ENCODE data around the gene UBE2E2. TPM values are rescaled to one million over a fixed set of nuclear protein-coding genes. Genes with fewer than 3 reads are reported as not detected.

The UBE2E2 gene
- total RNA-seq, 3 donors from 2014 or later (not counting 1 experiment from before 2014, with no cell fraction given): 4.8 to 6.1 (median 5.3) TPM

DNA sequence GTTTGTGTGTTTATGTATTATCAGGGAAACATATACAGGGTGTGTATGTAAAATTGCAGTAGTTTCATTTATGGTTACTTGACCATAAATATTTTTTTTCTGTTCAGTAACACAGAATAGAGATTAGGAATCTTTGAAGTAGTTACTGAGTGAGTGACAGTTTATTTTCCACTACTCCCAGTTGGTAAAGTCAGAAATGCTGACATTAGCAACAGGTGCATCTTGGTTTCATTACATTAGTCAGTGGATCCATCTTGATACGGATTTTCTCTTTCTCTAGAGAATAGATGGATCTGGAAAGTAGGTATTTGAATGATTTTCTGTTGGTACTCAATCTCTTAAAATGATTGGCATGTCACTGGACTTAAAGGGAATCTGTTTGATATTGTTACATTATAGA, 6.0 kb downstream of the UBE2E2 start:
- WGBS (ENCODE audit: insufficient coverage): 0% methylated on average over 1 of the region's 1 CpG
- ATAC-seq (no peak), DNase-seq (no peak)
- no peak overlapping the region for H3K27ac ChIP-seq (ENCODE audit: low read length)
- intact Hi-C loops (cut with micrococcal nuclease): no loop called here
- peaks cover 9 to 46% of the 10 kb centered on the region in 2 donors for H3K27me3 Mint-ChIP-seq (ENCODE audit: low read depth in 2 of 2)
- H3K9me3 ChIP-seq (ENCODE audit: control insufficient read depth, insufficient read depth, low read length): no peaks in the 10 kb centered on the region
- no peaks in the 10 kb centered on the region for H3K36me3 ChIP-seq (ENCODE audit: control insufficient read depth, insufficient read depth, low read length)
- no peaks in the 10 kb centered on the region for H3K4me1 ChIP-seq (ENCODE audit: control insufficient read depth, insufficient read depth, low read length)
- no peaks in the 10 kb centered on the region for H3K9me3 Mint-ChIP-seq
- no peak overlapping the region for H3K4me3 ChIP-seq (ENCODE audit: low read length)
- H3K27ac Mint-ChIP-seq: no peak overlapping the region
- peaks cover 5% of the 10 kb centered on the region in 2 donors for H3K4me1 Mint-ChIP-seq
- H3K27me3 ChIP-seq (ENCODE audit: control insufficient read depth, insufficient read depth, low read length): peaks cover 16% of the 10 kb centered on the region
- H3K4me3 Mint-ChIP-seq: no peak overlapping the region
- no peaks in the 10 kb centered on the region for H3K36me3 Mint-ChIP-seq
- TF ChIP-seq, protein P1, sequence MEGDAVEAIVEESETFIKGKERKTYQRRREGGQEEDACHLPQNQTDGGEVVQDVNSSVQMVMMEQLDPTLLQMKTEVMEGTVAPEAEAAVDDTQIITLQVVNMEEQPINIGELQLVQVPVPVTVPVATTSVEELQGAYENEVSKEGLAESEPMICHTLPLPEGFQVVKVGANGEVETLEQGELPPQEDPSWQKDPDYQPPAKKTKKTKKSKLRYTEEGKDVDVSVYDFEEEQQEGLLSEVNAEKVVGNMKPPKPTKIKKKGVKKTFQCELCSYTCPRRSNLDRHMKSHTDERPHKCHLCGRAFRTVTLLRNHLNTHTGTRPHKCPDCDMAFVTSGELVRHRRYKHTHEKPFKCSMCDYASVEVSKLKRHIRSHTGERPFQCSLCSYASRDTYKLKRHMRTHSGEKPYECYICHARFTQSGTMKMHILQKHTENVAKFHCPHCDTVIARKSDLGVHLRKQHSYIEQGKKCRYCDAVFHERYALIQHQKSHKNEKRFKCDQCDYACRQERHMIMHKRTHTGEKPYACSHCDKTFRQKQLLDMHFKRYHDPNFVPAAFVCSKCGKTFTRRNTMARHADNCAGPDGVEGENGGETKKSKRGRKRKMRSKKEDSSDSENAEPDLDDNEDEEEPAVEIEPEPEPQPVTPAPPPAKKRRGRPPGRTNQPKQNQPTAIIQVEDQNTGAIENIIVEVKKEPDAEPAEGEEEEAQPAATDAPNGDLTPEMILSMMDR (IDR thresholded peaks at IDR 0.05): no peak

DNA sequence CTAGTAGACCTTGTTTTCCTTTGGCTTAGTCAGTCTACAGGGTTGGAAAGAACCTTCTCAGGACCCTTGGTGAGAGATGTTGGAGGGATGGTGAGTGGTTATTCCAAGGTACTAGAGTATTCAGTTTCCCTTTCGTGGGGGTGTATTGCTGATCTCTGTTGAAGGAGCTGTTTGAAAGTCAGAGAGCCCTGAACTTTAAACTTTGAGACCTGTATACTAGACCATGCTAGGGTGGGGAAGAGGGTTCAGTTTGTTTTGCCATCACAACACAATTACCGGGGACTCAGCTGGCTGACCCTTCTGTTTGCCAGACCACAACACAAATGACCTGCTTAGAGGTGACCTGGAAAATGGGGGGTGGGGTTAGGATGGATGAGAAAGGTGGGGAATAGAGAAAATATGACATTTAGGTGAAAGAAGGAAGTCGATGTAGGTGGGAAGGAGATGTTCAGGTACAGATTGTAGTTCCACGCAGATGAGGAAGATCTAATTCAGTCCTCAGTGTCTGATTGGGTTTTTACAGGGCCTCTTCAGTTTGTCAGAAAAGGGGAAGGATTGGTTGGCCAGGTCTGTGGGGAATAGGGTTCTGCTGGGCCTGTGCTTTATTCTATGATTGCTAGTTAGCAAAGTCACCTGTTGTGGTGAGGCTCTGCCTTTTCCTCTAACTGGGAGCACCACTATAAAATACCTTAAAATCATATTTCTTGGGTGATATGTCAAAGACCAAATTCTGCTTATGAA, 6.8 kb downstream of the UBE2E2 start:
- Mint-ChIP-seq H3K4me3 (no peak overlapping the region), H3K36me3 (no peaks in the 10 kb centered on the region), H3K9me3 (no peaks in the 10 kb centered on the region), H3K27me3 (ENCODE audit: low read depth in 2 of 2) (peaks cover 7 to 39% of the 10 kb centered on the region in 2 donors), H3K4me1 (no peaks in the 10 kb centered on the region), H3K27ac (no peak overlapping the region)
- no peak overlapping the region for H3K27ac ChIP-seq (ENCODE audit: low read length)
- no peak overlapping the region for H3K4me3 ChIP-seq (ENCODE audit: low read length)
- H3K4me1 ChIP-seq (ENCODE audit: control insufficient read depth, insufficient read depth, low read length): no peaks in the 10 kb centered on the region
- H3K27me3 ChIP-seq (ENCODE audit: control insufficient read depth, insufficient read depth, low read length): peaks cover 8% of the 10 kb centered on the region
- no peaks in the 10 kb centered on the region for H3K9me3 ChIP-seq (ENCODE audit: control insufficient read depth, insufficient read depth, low read length)
- intact Hi-C loops (cut with micrococcal nuclease): no loop called here
- 63% methylated on average over 4 of the region's 4 CpGs for WGBS (ENCODE audit: insufficient coverage)
- DNase-seq (no peak), ATAC-seq (no peak)
- no peaks in the 10 kb centered on the region for H3K36me3 ChIP-seq (ENCODE audit: control insufficient read depth, insufficient read depth, low read length)
- TF ChIP-seq, protein P1 (IDR thresholded peaks at IDR 0.05): no peak

DNA sequence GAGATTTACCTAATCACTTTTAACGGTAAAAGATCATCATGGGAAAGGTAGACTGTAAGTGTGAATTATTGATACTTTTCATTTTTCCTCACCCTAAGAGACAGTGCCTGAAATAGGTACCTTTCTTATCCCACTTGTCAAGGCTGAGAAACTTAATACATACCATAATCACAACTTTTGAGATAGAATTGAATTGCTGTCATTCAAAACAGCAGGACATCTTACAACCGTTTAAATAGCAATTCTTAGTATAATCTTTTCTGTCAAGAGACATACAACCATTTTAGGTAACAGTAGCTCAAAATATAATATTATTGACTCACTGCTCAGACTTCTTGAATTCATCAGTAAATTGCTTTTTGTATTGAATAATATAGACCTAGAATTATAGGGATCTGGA, 10.7 kb downstream of the UBE2E2 start:
- intact Hi-C loops (cut with micrococcal nuclease): no loop called here
- DNase-seq (no peak), ATAC-seq (no peak)
- WGBS (ENCODE audit: insufficient coverage): 80% methylated on average over 1 of the region's 2 CpGs
- H3K9me3 ChIP-seq (ENCODE audit: control insufficient read depth, insufficient read depth, low read length): no peaks in the 10 kb centered on the region
- H3K9me3 Mint-ChIP-seq: no peaks in the 10 kb centered on the region
- H3K4me3 Mint-ChIP-seq: no peak overlapping the region
- no peaks in the 10 kb centered on the region for H3K4me1 Mint-ChIP-seq
- no peaks in the 10 kb centered on the region for H3K4me1 ChIP-seq (ENCODE audit: control insufficient read depth, insufficient read depth, low read length)
- peaks cover 6 to 26% of the 10 kb centered on the region in 2 donors for H3K27me3 Mint-ChIP-seq (ENCODE audit: low read depth in 2 of 2)
- H3K36me3 ChIP-seq (ENCODE audit: control insufficient read depth, insufficient read depth, low read length): no peaks in the 10 kb centered on the region
- TF ChIP-seq, protein P1 (IDR thresholded peaks at IDR 0.05): no peak
- no peak overlapping the region for H3K27ac ChIP-seq (ENCODE audit: low read length)
- H3K27ac Mint-ChIP-seq: no peak overlapping the region
- no peaks in the 10 kb centered on the region for H3K36me3 Mint-ChIP-seq
- no peak overlapping the region for H3K4me3 ChIP-seq (ENCODE audit: low read length)
- H3K27me3 ChIP-seq (ENCODE audit: control insufficient read depth, insufficient read depth, low read length): peaks cover 2% of the 10 kb centered on the region

Measured in natural killer cell (primary cell).